Bone marrow (tissue), 2 donors: Measurements from ENCODE around the gene KCNE1.

ENCODE experiments used
- DNase-seq, 2 donors: peaks; one replicate each; lab custom pipeline; 2025; lab: John Stamatoyannopoulos, UW

Gene KCNE1

GRCh38 chr21:34535886-34536285, 23.9 kb upstream of the KCNE1 start:
- no peak for DNase-seq

GRCh38 chr21:34534522-34534921, 22.5 kb upstream of the KCNE1 start:
- DNase-seq = no peak

- DNase-seq = no peak
Observed at GRCh38 chr21:34533938-34534337, 21.9 kb upstream of the KCNE1 start.

DNA sequence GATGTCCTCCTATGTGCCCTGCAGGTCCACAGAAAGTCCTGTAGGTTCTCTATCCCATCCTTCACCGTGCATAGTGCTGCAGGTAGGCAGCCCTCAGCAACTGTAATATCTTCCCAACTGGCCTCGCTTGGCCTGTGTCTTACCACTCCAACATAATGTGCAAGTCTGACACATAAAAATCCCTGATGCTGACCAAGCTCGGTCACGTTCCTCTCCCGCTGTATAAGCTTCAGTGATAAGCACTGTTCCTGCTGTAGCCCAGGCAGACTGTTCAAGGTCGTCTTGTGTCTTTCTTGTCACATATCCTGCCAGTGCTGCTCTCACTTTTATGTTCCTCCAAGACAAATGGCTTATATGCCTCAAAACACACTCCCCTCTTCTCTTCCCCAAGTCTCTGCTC, 19.4 kb upstream of the KCNE1 start:
- no peak for DNase-seq

DNA sequence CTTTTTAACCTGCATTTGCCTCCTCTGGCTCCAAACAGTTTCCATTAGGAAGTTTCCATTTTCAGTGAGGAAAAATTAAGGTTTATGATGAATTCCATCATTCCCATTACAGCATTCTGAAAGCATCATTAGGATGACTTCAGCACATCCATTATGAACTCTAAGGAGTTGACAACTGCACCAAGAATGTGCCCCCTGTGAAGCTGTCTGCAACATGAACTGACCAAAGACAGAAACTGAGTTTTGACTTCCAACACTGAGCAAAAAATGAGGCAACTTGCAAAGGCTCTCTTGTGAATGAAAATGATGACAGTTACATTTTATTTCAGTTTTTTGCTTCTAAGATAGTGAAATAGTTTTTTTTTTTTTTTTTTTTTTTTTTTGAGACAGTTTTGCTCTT, 18.3 kb upstream of the KCNE1 start:
- DNase-seq = no peak

- no peak for DNase-seq
Observed at GRCh38 chr21:34528131-34528561, 16.1 kb upstream of the KCNE1 start.

GRCh38 chr21:34526618-34527290, 14.7 kb upstream of the KCNE1 start:
- no peak for DNase-seq

DNA sequence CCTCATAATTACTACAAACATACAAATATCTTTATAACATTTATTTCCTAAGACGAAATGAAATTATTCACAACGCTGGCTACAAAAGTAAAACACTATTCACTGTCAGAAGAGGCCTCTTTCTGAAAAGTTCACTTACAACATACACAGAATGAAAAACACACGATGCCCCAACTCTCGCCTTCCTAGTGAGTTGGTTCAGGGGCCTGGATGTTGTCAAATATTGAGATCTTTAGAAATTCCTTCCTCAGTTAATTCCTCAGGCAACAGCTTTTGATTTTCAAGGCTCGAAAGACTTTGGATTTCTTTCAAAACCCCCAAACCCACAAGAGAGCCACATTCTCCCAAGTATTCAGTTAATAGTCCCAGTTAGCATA, 14.2 kb upstream of the KCNE1 start:
- DNase-seq = no peak

- no peak for DNase-seq
Observed at GRCh38 chr21:34524646-34525601, 12.9 kb upstream of the KCNE1 start.

GRCh38 chr21:34523019-34523555, 11.1 kb upstream of the KCNE1 start:
- DNase-seq = no peak

GRCh38 chr21:34522284-34522683, 10.3 kb upstream of the KCNE1 start:
- DNase-seq = no peak

GRCh38 chr21:34521561-34521960, 9.6 kb upstream of the KCNE1 start:
- no peak for DNase-seq

GRCh38 chr21:34520764-34521508, 8.9 kb upstream of the KCNE1 start:
- no peak for DNase-seq

- no peak for DNase-seq
Observed at GRCh38 chr21:34520281-34520680, 8.3 kb upstream of the KCNE1 start.

- DNase-seq = no peak
Observed at GRCh38 chr21:34519694-34520093, 7.7 kb upstream of the KCNE1 start.

DNA sequence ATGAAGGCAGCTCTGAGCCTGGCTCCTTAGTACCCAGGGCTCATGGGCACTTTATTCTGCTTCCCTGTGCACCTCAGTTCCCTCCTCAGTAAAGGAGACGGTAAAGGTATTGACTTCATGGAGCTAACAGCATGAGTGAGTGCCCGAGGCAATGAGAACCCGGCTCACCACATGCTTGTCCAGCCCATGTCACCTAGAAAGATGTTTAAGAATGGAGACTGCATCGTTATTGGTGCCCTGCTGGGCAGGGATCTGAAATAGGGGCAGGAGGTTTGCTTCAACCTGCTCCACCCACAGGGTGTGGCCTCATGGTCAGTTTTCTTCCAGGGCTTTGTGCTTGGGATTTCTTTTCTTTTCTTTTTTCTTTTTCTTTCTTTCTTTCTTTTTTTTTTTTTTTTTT, 7.0 kb upstream of the KCNE1 start:
- DNase-seq = no peak

DNA sequence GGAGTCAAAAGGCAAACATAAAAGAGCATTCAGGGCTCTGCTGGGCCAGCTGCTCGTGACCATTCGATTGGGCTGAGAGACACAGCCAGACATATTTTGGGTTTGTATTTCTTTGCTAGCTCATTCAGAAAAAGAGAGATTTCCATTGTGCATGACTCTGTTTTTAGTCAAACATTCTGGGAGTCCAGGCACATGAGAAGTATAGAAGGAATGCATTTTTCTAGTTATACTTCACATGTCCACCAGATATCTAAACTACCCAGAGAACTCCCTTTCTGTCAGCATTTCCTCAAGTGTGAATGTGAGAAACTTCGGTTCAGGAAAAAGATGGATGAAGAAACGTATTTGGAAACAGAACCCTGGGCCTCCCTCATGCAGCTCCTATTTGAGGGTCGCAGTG, 6.3 kb upstream of the KCNE1 start:
- no peak for DNase-seq

GRCh38 chr21:34517491-34518245, 5.7 kb upstream of the KCNE1 start:
- DNase-seq = no peak

- DNase-seq = no peak
Observed at GRCh38 chr21:34517039-34517438, 5.0 kb upstream of the KCNE1 start.

- no peak for DNase-seq
Observed at GRCh38 chr21:34514576-34515115, 2.6 kb upstream of the KCNE1 start.

GRCh38 chr21:34513129-34513675, 1.2 kb upstream of the KCNE1 start:
- DNase-seq = no peak
